GM18951 (cell line): Measurements from ENCODE around the gene DNAJC1.
"Not testable (repeated sequence)": the region's sequence is repeated elsewhere in the genome, so short reads cannot be mapped to it uniquely, and the experiment has no call there.

ENCODE experiments used
- POLR2A ChIP-seq: IDR thresholded peaks from 4 replicates; pipeline ENCODE4 v1.6.1; 2011; ENCODE audit warnings: mild to moderate bottlenecking; ENCODE audit not compliant: insufficient read length, insufficient read depth; ENCODE audit errors: extremely low read depth
- in situ Hi-C: fragments of 300-500 bp; cut with MboI; formaldehyde crosslinking; loops from one replicate; pipeline ENCODE4 v1.12.0; 2022; ENCODE audit warnings: low sequenced_read_pairs, mixed read lengths, inconsistent platforms; ENCODE audit not compliant: unreplicated experiment

Gene DNAJC1

GRCh38 chr10:21830037-21830436 is 173.5 kb downstream of the DNAJC1 start:
- no peak for TF ChIP-seq POLR2A

GRCh38 chr10:21827308-21827707 is 176.2 kb downstream of the DNAJC1 start:
- no peak for TF ChIP-seq POLR2A
- in situ Hi-C loops: no loop called here

More at GRCh38 chr10:21830037-21830436, 173.5 kb downstream of the DNAJC1 start:
- in situ Hi-C loops: no loop called here

- no peak for TF ChIP-seq POLR2A
Observed at GRCh38 chr10:21826725-21827124, 176.8 kb downstream of the DNAJC1 start.

GRCh38 chr10:21825345-21825744 is 178.2 kb downstream of the DNAJC1 start:
- in situ Hi-C loops: no loop called here
- no peak for TF ChIP-seq POLR2A

More at GRCh38 chr10:21826725-21827124, 176.8 kb downstream of the DNAJC1 start:
- in situ Hi-C loops: no loop called here

- no peak for TF ChIP-seq POLR2A
- in situ Hi-C loops: no loop called here
Observed at GRCh38 chr10:21824409-21824808, 179.1 kb downstream of the DNAJC1 start.

GRCh38 chr10:21823617-21824016 is 179.9 kb downstream of the DNAJC1 start:
- TF ChIP-seq POLR2A: no peak
- in situ Hi-C loops: no loop called here

GRCh38 chr10:21822273-21822672 is 181.3 kb downstream of the DNAJC1 start:
- in situ Hi-C loops: not testable (repeated sequence)

- TF ChIP-seq POLR2A: no peak
- in situ Hi-C loops: no loop called here
Observed at GRCh38 chr10:21820952-21821351, 182.6 kb downstream of the DNAJC1 start.

GRCh38 chr10:21818416-21818815 is 185.1 kb downstream of the DNAJC1 start:
- in situ Hi-C loops: not testable (repeated sequence)

- in situ Hi-C loops: no loop called here
- no peak for TF ChIP-seq POLR2A
Observed at GRCh38 chr10:21814866-21815265, 188.7 kb downstream of the DNAJC1 start.

GRCh38 chr10:21813946-21814345 is 189.6 kb downstream of the DNAJC1 start:
- no peak for TF ChIP-seq POLR2A
- in situ Hi-C loops: no loop called here

- no peak for TF ChIP-seq POLR2A
- in situ Hi-C loops: no loop called here
Observed at GRCh38 chr10:21811245-21811585, 192.3 kb downstream of the DNAJC1 start.

GRCh38 chr10:21810582-21811244 is 192.8 kb downstream of the DNAJC1 start:
- in situ Hi-C loops: no loop called here
- TF ChIP-seq POLR2A: no peak

GRCh38 chr10:21808550-21808949 is 195.0 kb downstream of the DNAJC1 start:
- in situ Hi-C loops: no loop called here
- TF ChIP-seq POLR2A: no peak

- TF ChIP-seq POLR2A: no peak
- in situ Hi-C loops: no loop called here
Observed at GRCh38 chr10:21807180-21807579, 196.3 kb downstream of the DNAJC1 start.
